Parathyroid adenoma (tissue), 2 donors: ENCODE results near the gene ITGAL.
"Not testable (repeated sequence)": the region's sequence is repeated elsewhere in the genome, so short reads cannot be mapped to it uniquely, and the experiment has no call there.

Experiments
- H2AFZ ChIP-seq: fragments of 300-600 bp; sonication (generic); one replicate; pipeline ENCODE4 v1.7.0; 2017; ENCODE audit warnings: antibody characterized with exemption, mild to moderate bottlenecking
- H3K27ac ChIP-seq: fragments of 300-600 bp; sonication (generic); one replicate; pipeline ENCODE4 v1.7.0; 2017
- H3K27me3 ChIP-seq: fragments of 300-600 bp; sonication (generic); one replicate; pipeline ENCODE4 v1.7.0; 2017; ENCODE audit warnings: low read length; ENCODE audit not compliant: control insufficient read depth, insufficient read depth
- H3K36me3 ChIP-seq: fragments of 300-600 bp; sonication (generic); one replicate; pipeline ENCODE4 v1.7.0; 2017; ENCODE audit warnings: low read length; ENCODE audit not compliant: control insufficient read depth, insufficient read depth
- H3K4me1 ChIP-seq: fragments of 300-600 bp; sonication (generic); one replicate; pipeline ENCODE4 v1.7.0; 2017; ENCODE audit warnings: control low read depth
- H3K4me2 ChIP-seq: fragments of 300-600 bp; sonication (generic); one replicate; pipeline ENCODE4 v1.7.0; 2017; ENCODE audit warnings: low read length
- H3K4me3 ChIP-seq: fragments of 300-600 bp; sonication (generic); one replicate; pipeline ENCODE4 v1.7.0; 2017; ENCODE audit warnings: low read depth, low read length
- H3K79me2 ChIP-seq: fragments of 300-600 bp; sonication (generic); one replicate; pipeline ENCODE4 v1.7.0; 2017; ENCODE audit warnings: control low read depth
- H3K9ac ChIP-seq: fragments of 300-600 bp; sonication (generic); one replicate; pipeline ENCODE4 v1.7.0; 2017; ENCODE audit warnings: mild to moderate bottlenecking
- H3K9me3 ChIP-seq: fragments of 300-600 bp; sonication (generic); one replicate; pipeline ENCODE4 v1.7.0; 2017; ENCODE audit warnings: low read length; ENCODE audit not compliant: control insufficient read depth
- TF ChIP-seq, protein P1 (sequence below): fragments of 300-600 bp; sonication (generic); IDR thresholded peaks from one replicate; pipeline ENCODE4 v1.7.0; 2017; ENCODE audit warnings: antibody characterized with exemption, mild to moderate bottlenecking
- donor health status: primary hyperparathyroidism.

The ITGAL gene

DNA sequence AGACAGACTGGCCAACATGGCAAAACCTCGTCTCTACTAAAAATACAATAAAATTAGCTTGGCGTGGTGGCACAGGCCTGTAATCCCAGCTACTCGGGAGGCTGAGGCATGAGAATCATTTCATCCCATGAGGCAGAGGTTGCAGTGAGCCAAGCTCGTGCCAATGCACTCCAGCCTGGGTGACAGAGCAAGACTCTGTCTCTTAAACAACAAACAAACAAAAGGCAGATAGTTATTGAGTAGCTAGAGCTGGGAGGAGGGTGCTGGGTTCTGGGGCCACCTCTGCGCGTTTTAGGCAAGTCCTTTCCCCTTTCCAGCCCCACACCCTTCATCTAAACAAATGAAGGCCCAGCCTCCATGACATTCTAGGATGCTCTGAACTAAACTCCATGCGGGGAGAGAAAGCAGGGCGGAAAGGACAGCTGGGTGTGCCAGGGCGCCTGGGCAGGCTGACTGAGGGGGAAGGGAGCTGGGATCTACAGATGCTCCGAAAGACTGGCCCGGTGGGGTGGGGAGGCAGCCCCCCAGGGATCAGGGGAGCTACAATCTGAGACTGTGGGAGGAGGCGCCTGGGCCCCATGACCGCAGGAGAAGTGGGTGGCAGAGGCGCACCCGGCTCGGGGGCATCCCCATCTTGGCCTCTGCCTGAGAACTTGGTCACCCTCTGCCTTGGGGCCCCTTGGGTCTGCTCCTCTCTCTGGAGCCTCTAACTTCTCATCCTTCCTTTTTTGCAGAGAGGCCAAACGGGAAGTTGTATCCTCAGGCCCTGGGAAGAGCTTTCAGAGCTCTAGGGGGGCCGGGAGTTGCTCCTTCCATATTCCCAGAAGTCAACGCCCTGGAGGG lies 910 bp downstream of the ITGAL start:
- Histone ChIP-seq H3K4me3 (no peak overlapping the region), H3K27ac (no peak overlapping the region)

DNA sequence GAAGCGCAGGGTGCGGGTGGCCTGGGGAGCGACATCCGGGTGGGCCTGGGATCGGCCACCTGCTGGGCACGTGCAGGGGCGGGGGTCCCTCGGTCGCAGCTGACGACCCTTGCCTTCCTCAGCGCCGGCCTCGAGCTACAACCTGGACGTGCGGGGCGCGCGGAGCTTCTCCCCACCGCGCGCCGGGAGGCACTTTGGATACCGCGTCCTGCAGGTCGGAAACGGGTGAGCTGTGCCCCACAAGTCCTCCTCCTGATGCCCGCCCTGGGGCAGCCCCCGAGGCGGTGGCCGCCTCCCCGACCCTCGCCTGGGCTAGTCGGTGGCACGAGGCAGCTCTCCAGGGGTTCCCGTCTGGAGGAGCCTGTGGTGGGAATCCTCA lies 1.5 kb downstream of the ITGAL start:
- H3K4me1 ChIP-seq, result no peaks in the 10 kb centered on the region
- H3K27me3 ChIP-seq, result no peaks in the 10 kb centered on the region
- no peak overlapping the region for H3K9ac ChIP-seq
- H3K9me3 ChIP-seq, result no peaks in the 10 kb centered on the region
- peak overlapping the region; percentile 38 for H2AFZ ChIP-seq
- TF ChIP-seq, protein P1, sequence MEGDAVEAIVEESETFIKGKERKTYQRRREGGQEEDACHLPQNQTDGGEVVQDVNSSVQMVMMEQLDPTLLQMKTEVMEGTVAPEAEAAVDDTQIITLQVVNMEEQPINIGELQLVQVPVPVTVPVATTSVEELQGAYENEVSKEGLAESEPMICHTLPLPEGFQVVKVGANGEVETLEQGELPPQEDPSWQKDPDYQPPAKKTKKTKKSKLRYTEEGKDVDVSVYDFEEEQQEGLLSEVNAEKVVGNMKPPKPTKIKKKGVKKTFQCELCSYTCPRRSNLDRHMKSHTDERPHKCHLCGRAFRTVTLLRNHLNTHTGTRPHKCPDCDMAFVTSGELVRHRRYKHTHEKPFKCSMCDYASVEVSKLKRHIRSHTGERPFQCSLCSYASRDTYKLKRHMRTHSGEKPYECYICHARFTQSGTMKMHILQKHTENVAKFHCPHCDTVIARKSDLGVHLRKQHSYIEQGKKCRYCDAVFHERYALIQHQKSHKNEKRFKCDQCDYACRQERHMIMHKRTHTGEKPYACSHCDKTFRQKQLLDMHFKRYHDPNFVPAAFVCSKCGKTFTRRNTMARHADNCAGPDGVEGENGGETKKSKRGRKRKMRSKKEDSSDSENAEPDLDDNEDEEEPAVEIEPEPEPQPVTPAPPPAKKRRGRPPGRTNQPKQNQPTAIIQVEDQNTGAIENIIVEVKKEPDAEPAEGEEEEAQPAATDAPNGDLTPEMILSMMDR, result no peak
- H3K4me2 ChIP-seq, result no peak overlapping the region
- no peak overlapping the region for H3K27ac ChIP-seq
- no peaks in the 10 kb centered on the region for H3K36me3 ChIP-seq
- no peaks in the 10 kb centered on the region for H3K79me2 ChIP-seq
- H3K4me3 ChIP-seq, result no peak overlapping the region

More for the DNA sequence above, 910 bp downstream of the ITGAL start:
- Histone ChIP-seq H3K4me2 (no peak overlapping the region), H2AFZ (peak overlapping the region; percentile 38), H3K79me2 (no peaks in the 10 kb centered on the region), H3K4me1 (no peaks in the 10 kb centered on the region), H3K9ac (no peak overlapping the region), H3K36me3 (no peaks in the 10 kb centered on the region), H3K27me3 (no peaks in the 10 kb centered on the region), H3K9me3 (no peaks in the 10 kb centered on the region)
- TF ChIP-seq, protein P1, result no peak

DNA sequence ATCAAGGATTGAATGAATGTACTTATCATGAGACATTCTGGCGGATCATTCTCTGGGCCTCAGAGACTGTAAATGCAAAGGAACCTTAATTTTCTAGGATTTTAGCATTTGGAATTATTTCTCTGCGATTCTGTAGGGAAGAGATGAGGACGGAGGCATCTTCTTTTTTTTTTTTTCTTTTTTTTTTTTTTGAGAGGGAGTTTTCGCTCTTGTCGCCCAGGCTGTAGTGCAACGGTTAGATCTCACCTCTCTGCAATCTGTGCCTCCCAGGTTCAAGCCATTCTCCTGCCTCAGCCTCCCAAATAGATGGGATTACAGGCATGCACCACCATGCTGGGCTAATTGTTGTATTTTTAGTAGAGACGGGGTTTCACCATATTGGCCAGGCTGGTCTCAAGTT lies 2.1 kb downstream of the ITGAL start:
- no peak overlapping the region for H2AFZ ChIP-seq
- H3K9me3 ChIP-seq, result no peaks in the 10 kb centered on the region
- H3K79me2 ChIP-seq, result no peaks in the 10 kb centered on the region
- TF ChIP-seq, protein P1, result no peak
- no peak overlapping the region for H3K9ac ChIP-seq
- H3K27ac ChIP-seq, result no peak overlapping the region
- no peaks in the 10 kb centered on the region for H3K27me3 ChIP-seq
- no peaks in the 10 kb centered on the region for H3K36me3 ChIP-seq
- H3K4me3 ChIP-seq, result no peak overlapping the region
- no peak overlapping the region for H3K4me2 ChIP-seq
- H3K4me1 ChIP-seq, result no peaks in the 10 kb centered on the region

DNA sequence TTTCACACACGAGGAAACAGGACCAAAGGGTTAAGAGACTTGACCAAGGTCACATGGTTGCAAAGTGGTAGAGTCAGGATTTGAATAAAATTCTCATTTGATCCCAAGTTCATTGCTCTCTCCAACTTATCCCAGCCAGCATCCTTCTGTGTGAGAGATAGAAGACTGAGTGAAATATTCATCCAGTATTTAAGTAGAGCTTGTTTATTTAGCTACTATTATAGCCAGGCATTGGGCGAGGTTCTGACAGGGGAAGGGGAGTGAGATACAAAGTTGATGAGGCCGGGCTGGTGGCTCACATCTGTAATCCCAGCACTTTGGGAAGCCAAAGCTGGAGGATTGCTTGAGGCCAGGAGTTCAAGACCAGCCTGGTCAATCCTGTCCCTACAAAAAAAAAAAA lies 4.4 kb downstream of the ITGAL start:
- no peaks in the 10 kb centered on the region for H3K36me3 ChIP-seq
- no peak overlapping the region for H2AFZ ChIP-seq
- no peaks in the 10 kb centered on the region for H3K27me3 ChIP-seq
- no peaks in the 10 kb centered on the region for H3K4me1 ChIP-seq
- TF ChIP-seq, protein P1, result no peak
- H3K9me3 ChIP-seq, result no peaks in the 10 kb centered on the region
- H3K4me3 ChIP-seq, result no peak overlapping the region
- H3K9ac ChIP-seq, result no peak overlapping the region
- H3K27ac ChIP-seq, result no peak overlapping the region
- no peak overlapping the region for H3K4me2 ChIP-seq
- H3K79me2 ChIP-seq, result no peaks in the 10 kb centered on the region

DNA sequence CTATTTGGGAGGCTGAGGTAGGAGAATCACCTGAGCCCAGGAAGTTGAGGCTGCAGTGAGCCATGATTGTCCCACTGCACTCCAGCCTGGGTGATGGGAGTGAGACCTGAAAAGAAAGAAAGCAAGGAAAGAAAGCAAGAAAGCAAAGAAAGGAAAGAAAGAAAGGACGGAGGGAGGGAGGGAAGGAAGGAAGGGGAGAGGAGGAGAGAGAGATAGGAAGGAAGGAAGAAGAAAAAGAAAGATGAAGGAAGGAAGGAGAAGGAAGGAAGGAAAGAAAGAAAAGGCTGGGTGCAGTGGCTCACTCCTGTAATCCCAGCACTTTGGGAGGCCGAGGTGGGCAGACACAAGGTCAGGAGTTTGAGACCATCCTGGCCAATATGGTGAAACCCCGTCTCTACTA lies 5.2 kb downstream of the ITGAL start:
- H3K36me3 ChIP-seq, H3K27me3 ChIP-seq, H2AFZ ChIP-seq, H3K4me3 ChIP-seq, H3K9ac ChIP-seq, H3K4me2 ChIP-seq, H3K27ac ChIP-seq, H3K4me1 ChIP-seq, H3K79me2 ChIP-seq, H3K9me3 ChIP-seq: not testable (repeated sequence)
